Skeletal muscle tissue (tissue), 4 donors: ENCODE results near the gene IGF2BP3. TPM values are rescaled to one million over a fixed set of nuclear protein-coding genes. Genes with fewer than 3 reads are reported as not detected.

Experiments used
- H3K27ac ChIP-seq: one replicate; pipeline ENCODE4 v1.7.0; 2013; ENCODE audit warnings: mild to moderate bottlenecking, low read depth, low read length, inconsistent platforms
- H3K27me3 ChIP-seq, 3 donors: one replicate each; pipeline ENCODE4 v1.7.0; 2013; ENCODE audit warnings: low read length in 3 of 3; ENCODE audit not compliant: control insufficient read depth in 3 of 3, insufficient read depth in 3 of 3
- H3K36me3 ChIP-seq, 3 donors: one replicate each; pipeline ENCODE4 v1.7.0; 2013; ENCODE audit warnings: low read length in 3 of 3; ENCODE audit not compliant: control insufficient read depth in 3 of 3, insufficient read depth in 3 of 3
- H3K4me1 ChIP-seq, 3 donors: one replicate each; pipeline ENCODE4 v1.7.0; 2013; ENCODE audit warnings: low read length in 3 of 3, mild to moderate bottlenecking in 3 of 3; ENCODE audit not compliant: control insufficient read depth in 3 of 3, insufficient read depth in 3 of 3
- H3K4me3 ChIP-seq, 3 donors: one replicate each; pipeline ENCODE4 v1.7.0; 2013; ENCODE audit warnings: low read length in 3 of 3
- H3K9ac ChIP-seq, 3 donors: one replicate each; pipeline ENCODE4 v1.7.0; 2013; ENCODE audit warnings: low read length in 3 of 3, mild to moderate bottlenecking in 3 of 3, moderate library complexity in 2 of 3, low read depth in 1 of 3
- H3K9me3 ChIP-seq, 3 donors: one replicate each; pipeline ENCODE4 v1.7.0; 2013; ENCODE audit warnings: low read length in 3 of 3; ENCODE audit not compliant: control insufficient read depth in 3 of 3
- total RNA-seq: library from RNA; depleted of rRNA; stranded (reverse); fragments of >200 nt; gene quantifications from one replicate; pipeline ENCODE4 v1.2.3, GENCODE V29; 2014
- donor health status: Osteomylitis.

The IGF2BP3 gene
- total RNA-seq, 1 donor from 2014 or later, result 59.0 TPM

- H3K4me1 ChIP-seq, result no peaks in the 10 kb centered on the region
- H3K27me3 ChIP-seq, result peaks cover 0 to 5% (median 0%) of the 10 kb centered on the region in 3 donors
- H3K9ac ChIP-seq, result no peak overlapping the region
- no peak overlapping the region for H3K4me3 ChIP-seq
- H3K27ac ChIP-seq, result no peak overlapping the region
- no peaks in the 10 kb centered on the region for H3K36me3 ChIP-seq
- no peaks in the 10 kb centered on the region for H3K9me3 ChIP-seq
These were observed 36.0 kb downstream of the IGF2BP3 start for GRCh38 chr7:23434147-23434917.

DNA sequence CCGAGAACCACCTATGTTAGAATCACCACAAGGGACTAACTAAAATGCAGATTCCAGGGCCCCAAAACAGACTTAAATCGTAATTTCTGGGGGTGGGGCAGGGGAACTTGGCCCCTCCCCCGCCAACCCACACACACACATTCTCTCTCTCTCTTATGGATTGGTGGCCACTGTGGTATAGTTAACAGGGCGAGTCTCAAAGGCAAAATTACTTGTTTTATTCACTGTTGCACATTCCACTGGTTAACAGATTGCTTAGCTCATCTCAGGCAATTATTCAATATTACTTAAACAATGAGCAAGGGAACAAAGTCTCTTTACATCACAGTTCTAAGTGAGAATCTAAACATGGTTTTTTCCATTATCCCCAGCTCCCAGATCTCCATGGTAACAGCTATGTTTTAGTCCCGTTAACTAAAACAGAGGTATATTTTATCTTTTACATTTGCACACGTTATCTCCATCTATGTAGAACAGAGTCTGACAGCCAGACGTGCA is 38.5 kb downstream of the IGF2BP3 start:
- Histone ChIP-seq H3K9ac (no peak overlapping the region), H3K9me3 (no peaks in the 10 kb centered on the region), H3K27ac (no peak overlapping the region), H3K36me3 (no peaks in the 10 kb centered on the region), H3K27me3 (peaks cover 0 to 5% (median 3%) of the 10 kb centered on the region in 3 donors), H3K4me3 (no peak overlapping the region), H3K4me1 (no peaks in the 10 kb centered on the region)

DNA sequence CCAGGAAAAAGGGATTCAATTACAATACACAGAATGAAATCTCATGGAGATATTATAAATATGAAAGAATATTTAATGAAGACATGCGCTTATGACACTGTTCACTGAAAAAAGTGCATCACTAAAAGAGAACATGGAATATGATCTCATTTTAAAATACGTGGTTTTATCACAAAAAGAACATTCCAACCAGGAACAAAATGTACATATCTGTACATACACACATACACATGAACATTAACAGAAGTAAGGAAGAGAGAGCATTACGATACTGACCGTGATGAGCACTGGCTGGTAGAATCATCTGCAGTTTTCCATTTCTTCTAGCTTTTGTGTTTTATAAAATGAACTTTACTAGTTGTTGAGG is 39.4 kb downstream of the IGF2BP3 start:
- no peaks in the 10 kb centered on the region for H3K9me3 ChIP-seq
- no peak overlapping the region for H3K4me3 ChIP-seq
- no peak overlapping the region for H3K9ac ChIP-seq
- no peaks in the 10 kb centered on the region for H3K36me3 ChIP-seq
- H3K27me3 ChIP-seq, result peaks cover 0 to 5% (median 3%) of the 10 kb centered on the region in 3 donors
- no peaks in the 10 kb centered on the region for H3K4me1 ChIP-seq
- no peak overlapping the region for H3K27ac ChIP-seq

- H3K9me3 ChIP-seq, result no peaks in the 10 kb centered on the region
- no peak overlapping the region for H3K27ac ChIP-seq
- H3K9ac ChIP-seq, result no peak overlapping the region
- H3K4me3 ChIP-seq, result no peak overlapping the region
- no peaks in the 10 kb centered on the region for H3K4me1 ChIP-seq
- H3K27me3 ChIP-seq, result peaks cover 0 to 5% (median 3%) of the 10 kb centered on the region in 3 donors
- no peaks in the 10 kb centered on the region for H3K36me3 ChIP-seq
These were observed 43.4 kb downstream of the IGF2BP3 start for GRCh38 chr7:23426876-23427275.

DNA sequence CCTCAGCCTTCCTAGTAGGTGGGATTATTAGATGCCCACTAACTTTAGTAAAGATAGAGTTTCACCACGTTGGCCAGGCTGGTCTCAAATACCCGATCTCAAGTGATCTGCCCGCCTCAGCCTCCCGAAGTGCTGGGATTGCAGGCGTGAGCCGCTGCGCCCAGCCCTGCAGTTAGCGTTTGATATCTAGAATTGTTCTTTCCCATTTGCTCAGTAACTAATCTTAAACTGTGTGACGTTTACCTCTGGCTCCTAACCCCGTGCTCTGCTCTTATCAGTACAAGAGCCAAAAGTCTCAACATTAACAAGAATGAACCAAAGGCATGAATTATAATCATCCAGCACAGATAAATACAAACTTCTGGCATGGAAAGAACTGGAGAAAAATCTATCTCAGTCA is 47.4 kb downstream of the IGF2BP3 start:
- H3K36me3 ChIP-seq, result no peaks in the 10 kb centered on the region
- H3K27ac ChIP-seq, result no peak overlapping the region
- no peaks in the 10 kb centered on the region for H3K27me3 ChIP-seq
- no peaks in the 10 kb centered on the region for H3K4me1 ChIP-seq
- no peak overlapping the region for H3K4me3 ChIP-seq
- no peaks in the 10 kb centered on the region for H3K9me3 ChIP-seq
- H3K9ac ChIP-seq, result no peak overlapping the region

DNA sequence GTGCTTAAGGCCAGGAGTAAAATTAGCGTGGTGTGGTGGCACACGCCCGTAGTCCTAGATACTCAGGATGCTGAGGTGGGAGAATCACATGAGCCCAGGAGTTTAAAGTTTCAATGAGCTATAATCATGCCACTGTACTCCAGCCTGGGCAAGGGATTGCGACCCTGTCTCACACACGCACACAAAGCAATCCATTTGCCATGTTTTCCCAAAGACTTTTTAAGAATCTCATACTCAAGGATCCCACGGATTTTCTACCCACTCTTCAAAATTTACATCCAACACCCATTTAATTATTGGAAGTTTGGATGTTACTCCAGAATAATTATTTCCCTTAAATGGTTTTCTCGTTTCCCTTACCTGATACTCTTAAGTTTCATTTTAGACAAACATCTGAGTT is 47.9 kb downstream of the IGF2BP3 start:
- Histone ChIP-seq H3K36me3 (no peaks in the 10 kb centered on the region), H3K27me3 (no peaks in the 10 kb centered on the region), H3K4me1 (no peaks in the 10 kb centered on the region), H3K27ac (no peak overlapping the region), H3K9ac (no peak overlapping the region), H3K9me3 (no peaks in the 10 kb centered on the region), H3K4me3 (no peak overlapping the region)

DNA sequence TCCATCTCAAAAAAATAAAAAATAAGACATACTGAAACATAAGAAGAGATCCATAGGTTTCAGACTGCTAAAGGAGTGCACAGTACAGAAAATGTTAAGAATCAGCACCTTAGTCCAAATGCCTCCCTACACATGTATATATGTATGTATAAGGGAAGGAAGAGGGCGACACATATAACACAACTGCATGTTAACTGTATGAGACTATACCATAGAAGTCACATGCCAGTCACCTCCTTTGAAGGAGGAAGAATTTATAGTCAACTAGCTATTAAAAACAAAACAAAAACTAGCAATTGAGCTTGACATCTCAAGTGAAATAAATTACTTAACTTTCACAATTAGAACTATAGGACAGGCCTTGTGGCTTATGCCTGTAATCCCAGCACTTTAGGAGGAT is 50.4 kb downstream of the IGF2BP3 start:
- H3K27ac ChIP-seq, result no peak overlapping the region
- no peaks in the 10 kb centered on the region for H3K36me3 ChIP-seq
- no peak overlapping the region for H3K4me3 ChIP-seq
- no peak overlapping the region for H3K9ac ChIP-seq
- no peaks in the 10 kb centered on the region for H3K27me3 ChIP-seq
- no peaks in the 10 kb centered on the region for H3K9me3 ChIP-seq
- no peaks in the 10 kb centered on the region for H3K4me1 ChIP-seq

DNA sequence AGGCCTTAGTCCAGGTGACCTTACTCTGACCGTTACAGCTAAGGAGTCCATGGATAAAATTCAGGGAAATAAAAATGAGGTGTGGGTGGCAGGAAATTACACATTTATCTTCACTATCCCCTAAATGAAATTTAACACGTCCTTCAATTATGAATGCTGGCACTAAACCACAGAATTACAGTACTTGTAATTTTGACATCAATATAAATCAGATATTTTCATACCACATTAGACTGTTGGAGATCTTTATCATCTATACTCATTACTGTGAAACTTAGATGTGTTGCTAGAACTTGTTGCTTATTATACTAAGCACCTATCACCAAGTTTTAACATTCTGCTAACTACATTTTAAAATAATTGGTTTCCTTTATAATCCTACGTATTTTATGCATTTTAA is 51.1 kb downstream of the IGF2BP3 start:
- Histone ChIP-seq H3K9me3 (no peaks in the 10 kb centered on the region), H3K4me3 (no peak overlapping the region), H3K27me3 (no peaks in the 10 kb centered on the region), H3K36me3 (no peaks in the 10 kb centered on the region), H3K27ac (no peak overlapping the region), H3K9ac (no peak overlapping the region), H3K4me1 (no peaks in the 10 kb centered on the region)

DNA sequence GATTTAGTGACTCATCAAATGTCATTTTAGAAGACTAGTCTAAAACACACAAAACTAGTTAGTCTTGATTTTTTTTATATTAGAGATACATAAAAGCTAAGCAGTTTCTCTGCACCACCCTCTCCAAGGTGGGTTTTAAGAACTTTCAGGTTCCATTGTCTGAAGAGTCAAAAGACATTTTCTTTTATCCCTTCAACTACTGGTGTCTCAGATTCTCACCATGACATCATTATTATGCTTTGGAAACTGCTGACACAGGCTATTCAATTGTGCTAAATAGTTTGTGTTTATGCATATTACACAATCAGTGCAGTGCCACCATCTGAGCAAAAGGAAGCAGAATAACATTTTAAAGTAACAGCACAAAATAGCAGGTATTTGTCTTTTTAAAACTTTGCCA is 52.2 kb downstream of the IGF2BP3 start:
- H3K9ac ChIP-seq, result no peak overlapping the region
- no peaks in the 10 kb centered on the region for H3K36me3 ChIP-seq
- H3K4me1 ChIP-seq, result no peaks in the 10 kb centered on the region
- no peaks in the 10 kb centered on the region for H3K9me3 ChIP-seq
- H3K27me3 ChIP-seq, result no peaks in the 10 kb centered on the region
- no peak overlapping the region for H3K4me3 ChIP-seq
- H3K27ac ChIP-seq, result no peak overlapping the region

DNA sequence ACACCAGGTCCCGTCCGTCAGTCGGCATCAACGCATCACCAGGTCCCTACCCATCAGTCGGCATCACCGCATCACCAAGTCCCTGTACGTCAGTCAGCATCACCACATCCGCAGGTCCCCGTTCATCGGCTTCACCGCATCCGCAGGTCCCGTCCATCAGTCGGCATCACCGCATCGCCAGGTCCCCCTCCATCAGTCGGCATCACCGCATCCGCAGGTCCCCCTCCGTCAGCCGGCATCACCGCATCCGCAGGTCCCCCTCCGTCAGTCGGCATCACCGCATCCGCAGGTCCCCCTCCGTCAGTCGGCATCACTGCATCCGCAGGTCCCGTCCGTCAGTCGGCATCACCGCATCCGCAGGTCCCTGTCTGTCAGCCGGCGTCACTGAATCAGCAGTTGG is 55.1 kb downstream of the IGF2BP3 start:
- no peaks in the 10 kb centered on the region for H3K36me3 ChIP-seq
- H3K4me3 ChIP-seq, result no peak overlapping the region
- no peaks in the 10 kb centered on the region for H3K9me3 ChIP-seq
- no peaks in the 10 kb centered on the region for H3K4me1 ChIP-seq
- no peaks in the 10 kb centered on the region for H3K27me3 ChIP-seq
- no peak overlapping the region for H3K27ac ChIP-seq
- H3K9ac ChIP-seq, result no peak overlapping the region
